Smooth muscle cell (in vitro differentiated cells): ENCODE data around the gene FYB2. TPM values are rescaled to one million over a fixed set of nuclear protein-coding genes. Genes with fewer than 3 reads are reported as not detected.

Experiments
- DNase-seq: peaks from one replicate; lab custom pipeline; 2025; ENCODE audit not compliant: unreplicated experiment; lab: John Stamatoyannopoulos, UW
- H2AFZ ChIP-seq: fragments of 200-600 bp; sonication (generic); 2 replicates; pipeline ENCODE4 v1.6.0; 2016; ENCODE audit warnings: antibody characterized with exemption, low read depth, mild to moderate bottlenecking
- H3F3A ChIP-seq: fragments of 200-600 bp; sonication (generic); 2 replicates; pipeline ENCODE4 v1.6.0; 2017; ENCODE audit warnings: antibody characterized with exemption, low read depth
- H3K27ac ChIP-seq: fragments of 200-600 bp; sonication (generic); 2 replicates; pipeline ENCODE4 v1.5.1; 2016; ENCODE audit warnings: low read depth, mild to moderate bottlenecking
- H3K27me3 ChIP-seq: fragments of 200-600 bp; sonication (generic); 2 replicates; pipeline ENCODE4 v1.6.1; 2016; ENCODE audit warnings: low read depth, mild to moderate bottlenecking
- H3K36me3 ChIP-seq: fragments of 200-600 bp; sonication (generic); 2 replicates; pipeline ENCODE4 v1.5.1; 2016; ENCODE audit warnings: low read depth
- H3K4me1 ChIP-seq: fragments of 200-600 bp; sonication (generic); 2 replicates; pipeline ENCODE4 v1.5.1; 2016; ENCODE audit warnings: low read depth
- H3K4me2 ChIP-seq: fragments of 200-600 bp; sonication (generic); 2 replicates; pipeline ENCODE4 v1.6.0; 2016; ENCODE audit warnings: mild to moderate bottlenecking
- H3K4me3 ChIP-seq: fragments of 200-600 bp; sonication (generic); 2 replicates; pipeline ENCODE4 v1.5.1; 2016; ENCODE audit warnings: mild to moderate bottlenecking
- H3K79me2 ChIP-seq: fragments of 200-600 bp; sonication (generic); 2 replicates; pipeline ENCODE4 v1.6.0; 2016; ENCODE audit warnings: low read depth, mild to moderate bottlenecking
- H3K9ac ChIP-seq: fragments of 200-600 bp; sonication (generic); 2 replicates; pipeline ENCODE4 v1.6.0; 2016; ENCODE audit warnings: low read depth
- H3K9me3 ChIP-seq: fragments of 200-600 bp; sonication (generic); replicated peaks from 2 replicates; pipeline ENCODE4 v1.5.1; 2016; ENCODE audit warnings: low read depth
- H4K20me1 ChIP-seq: fragments of 200-600 bp; sonication (generic); 2 replicates; pipeline ENCODE4 v1.6.0; 2016; ENCODE audit warnings: low read depth
- WGBS: methylation state at CpG from one replicate; pipeline ENCODE4 v1.1.7; 2016; ENCODE audit warnings: low lambda C conversion rate; 5-methylcytosine and 5-hydroxymethylcytosine counted together
- polyA plus RNA-seq: library from polyadenylated mRNA; unstranded; fragments of >200 nt; fragmentation: Nextera tagmentation; extraction: Ambion mirVana; gene quantifications from 2 replicates; pipeline ENCODE4 v1.2.1, GENCODE V29; 2016
- total RNA-seq: library from RNA; depleted of rRNA; stranded (reverse); fragments of >200 nt; gene quantifications from 2 replicates; pipeline ENCODE4 v1.2.3, GENCODE V29; 2014
- TF ChIP-seq, protein P1 (sequence below): fragments of 200-600 bp; sonication (generic); IDR thresholded peaks from 2 replicates; pipeline ENCODE4 v1.5.1; 2017; ENCODE audit warnings: borderline replicate concordance, mild to moderate bottlenecking, antibody characterized with exemption; ENCODE audit not compliant: insufficient read depth, poor library complexity, severe bottlenecking

FYB2 gene
- total and polyA plus RNA-seq, 2 experiments from 2014 or later: 0.65 to 3.6 TPM

DNA sequence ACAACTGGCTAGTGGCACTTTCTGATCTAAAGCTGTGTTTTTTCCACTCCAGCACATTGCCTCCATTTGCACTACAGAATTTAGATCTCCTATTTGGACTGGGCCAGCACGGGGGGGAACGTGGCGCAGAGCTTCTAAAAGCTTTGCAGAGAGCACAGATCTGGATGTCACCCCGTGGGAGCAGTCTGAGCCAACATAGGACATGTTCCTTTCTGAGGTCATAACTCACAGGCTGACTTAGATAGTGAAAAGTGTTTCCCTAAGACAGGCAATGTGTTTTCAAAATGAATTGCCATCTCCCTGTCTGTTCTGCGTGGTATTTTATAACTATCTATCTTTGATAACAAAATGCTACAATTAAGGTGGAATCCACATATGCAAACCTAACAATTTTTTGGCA, 31.7 kb upstream of the FYB2 start:
- 84% methylated on average over 5 of the region's 5 CpGs for WGBS
- Histone ChIP-seq H3K4me2 (no peak overlapping the region), H3K79me2 (no peaks in the 10 kb centered on the region), H3K4me1 (peaks cover 9% of the 10 kb centered on the region), H3K9ac (no peak overlapping the region), H3F3A (no peaks in the 10 kb centered on the region), H4K20me1 (no peaks in the 10 kb centered on the region), H3K9me3 (no peaks in the 10 kb centered on the region), H3K27me3 (no peaks in the 10 kb centered on the region), H2AFZ (no peak overlapping the region), H3K4me3 (no peak overlapping the region), H3K36me3 (no peaks in the 10 kb centered on the region), H3K27ac (no peak overlapping the region)
- TF ChIP-seq, protein P1, sequence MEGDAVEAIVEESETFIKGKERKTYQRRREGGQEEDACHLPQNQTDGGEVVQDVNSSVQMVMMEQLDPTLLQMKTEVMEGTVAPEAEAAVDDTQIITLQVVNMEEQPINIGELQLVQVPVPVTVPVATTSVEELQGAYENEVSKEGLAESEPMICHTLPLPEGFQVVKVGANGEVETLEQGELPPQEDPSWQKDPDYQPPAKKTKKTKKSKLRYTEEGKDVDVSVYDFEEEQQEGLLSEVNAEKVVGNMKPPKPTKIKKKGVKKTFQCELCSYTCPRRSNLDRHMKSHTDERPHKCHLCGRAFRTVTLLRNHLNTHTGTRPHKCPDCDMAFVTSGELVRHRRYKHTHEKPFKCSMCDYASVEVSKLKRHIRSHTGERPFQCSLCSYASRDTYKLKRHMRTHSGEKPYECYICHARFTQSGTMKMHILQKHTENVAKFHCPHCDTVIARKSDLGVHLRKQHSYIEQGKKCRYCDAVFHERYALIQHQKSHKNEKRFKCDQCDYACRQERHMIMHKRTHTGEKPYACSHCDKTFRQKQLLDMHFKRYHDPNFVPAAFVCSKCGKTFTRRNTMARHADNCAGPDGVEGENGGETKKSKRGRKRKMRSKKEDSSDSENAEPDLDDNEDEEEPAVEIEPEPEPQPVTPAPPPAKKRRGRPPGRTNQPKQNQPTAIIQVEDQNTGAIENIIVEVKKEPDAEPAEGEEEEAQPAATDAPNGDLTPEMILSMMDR: no peak
- DNase-seq: no peak

DNA sequence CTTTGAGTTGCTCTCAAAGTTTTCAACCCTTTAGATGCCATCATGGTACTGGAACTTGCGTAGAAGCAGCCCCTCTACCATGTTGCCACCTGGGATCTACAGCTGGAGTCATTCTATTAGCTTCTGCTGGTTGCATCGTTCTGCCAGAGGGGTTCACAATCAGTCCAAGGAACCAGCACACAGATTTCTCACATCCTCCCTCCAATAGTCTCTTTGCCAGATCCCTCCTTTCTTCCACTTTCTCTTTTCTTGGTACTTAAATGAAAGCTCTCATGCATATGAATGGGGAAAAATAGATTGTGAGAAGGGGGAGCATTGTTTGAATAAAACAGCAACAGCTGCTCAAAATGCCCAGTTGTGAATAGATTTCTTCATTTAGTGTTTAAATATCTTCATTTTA, 31.2 kb upstream of the FYB2 start:
- no peaks in the 10 kb centered on the region for H3K27me3 ChIP-seq
- no peak overlapping the region for H3K4me3 ChIP-seq
- H2AFZ ChIP-seq: no peak overlapping the region
- H3K9me3 ChIP-seq: no peaks in the 10 kb centered on the region
- H3K79me2 ChIP-seq: no peaks in the 10 kb centered on the region
- no peaks in the 10 kb centered on the region for H4K20me1 ChIP-seq
- WGBS: 98% methylated on average over 2 of the region's 2 CpGs
- H3K27ac ChIP-seq: no peak overlapping the region
- TF ChIP-seq, protein P1: no peak
- no peaks in the 10 kb centered on the region for H3K36me3 ChIP-seq
- no peak overlapping the region for H3K4me2 ChIP-seq
- H3K9ac ChIP-seq: no peak overlapping the region
- peaks cover 9% of the 10 kb centered on the region for H3K4me1 ChIP-seq
- H3F3A ChIP-seq: no peaks in the 10 kb centered on the region
- no peak for DNase-seq

DNA sequence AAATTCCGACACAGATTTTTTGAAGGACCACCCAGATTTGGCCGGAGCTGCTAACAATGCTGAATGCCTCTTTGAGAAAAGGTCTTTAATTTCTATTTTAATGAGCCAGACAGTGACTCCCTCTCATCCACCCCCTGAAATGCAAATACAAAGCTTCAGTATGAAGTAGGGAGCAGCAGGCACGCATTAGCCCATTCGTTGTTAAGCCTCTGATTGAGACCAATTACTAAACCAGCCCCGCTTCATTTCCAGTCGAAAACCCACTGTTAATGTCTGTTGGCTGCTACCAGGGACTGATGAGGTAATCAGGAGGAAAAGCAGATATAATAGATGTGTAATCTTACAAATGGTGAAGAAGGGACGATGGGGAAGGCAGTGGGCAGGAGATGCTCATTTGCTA, 30.5 kb upstream of the FYB2 start:
- Histone ChIP-seq H3F3A (no peaks in the 10 kb centered on the region), H3K9me3 (no peaks in the 10 kb centered on the region), H3K4me2 (no peak overlapping the region), H4K20me1 (no peaks in the 10 kb centered on the region), H3K36me3 (no peaks in the 10 kb centered on the region), H3K79me2 (no peaks in the 10 kb centered on the region), H3K27ac (no peak overlapping the region), H2AFZ (no peak overlapping the region), H3K9ac (no peak overlapping the region), H3K4me1 (peaks cover 9% of the 10 kb centered on the region), H3K4me3 (no peak overlapping the region), H3K27me3 (no peaks in the 10 kb centered on the region)
- TF ChIP-seq, protein P1: no peak
- WGBS: 65% methylated on average over 7 of the region's 7 CpGs
- no peak for DNase-seq

DNA sequence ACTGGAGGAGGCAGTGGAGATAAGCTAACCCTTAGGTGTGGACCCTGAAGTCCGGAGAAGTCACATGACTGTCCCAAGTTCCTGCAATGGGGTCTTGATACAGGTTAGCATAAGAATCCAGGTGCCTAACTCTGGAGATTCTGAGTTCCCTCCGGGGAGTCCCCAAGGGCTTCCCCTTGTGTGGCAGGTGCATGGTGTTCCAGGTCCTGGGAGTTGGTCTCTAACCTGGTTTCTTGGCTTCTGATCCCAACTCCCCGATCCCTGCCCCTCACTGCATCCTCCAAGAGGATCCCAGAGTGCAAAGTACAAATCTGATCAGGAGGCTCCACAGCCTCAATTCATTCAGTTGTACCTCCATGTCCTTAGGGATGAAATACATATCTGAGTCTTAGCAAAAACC, 26.1 kb upstream of the FYB2 start:
- no peak for DNase-seq
- Histone ChIP-seq H4K20me1 (no peaks in the 10 kb centered on the region), H3K4me1 (peaks cover 9% of the 10 kb centered on the region), H3K9me3 (no peaks in the 10 kb centered on the region), H3K27ac (no peak overlapping the region), H3K36me3 (no peaks in the 10 kb centered on the region), H3K9ac (no peak overlapping the region), H3F3A (no peaks in the 10 kb centered on the region), H3K4me2 (no peak overlapping the region), H3K4me3 (no peak overlapping the region), H2AFZ (no peak overlapping the region), H3K79me2 (no peaks in the 10 kb centered on the region), H3K27me3 (no peaks in the 10 kb centered on the region)
- 89% methylated on average over 3 of the region's 3 CpGs for WGBS
- TF ChIP-seq, protein P1: no peak
